Esophagus muscularis mucosa (tissue), 3 donors: ENCODE measurements around the gene INPP5A.

Experiments used
- POLR2A ChIP-seq: fragments of 450-650 bp; IDR thresholded peaks from one replicate; pipeline ENCODE4 v1.6.1; 2017; ENCODE audit warnings: antibody characterized with exemption, moderate library complexity, mild to moderate bottlenecking, low read depth
- TF ChIP-seq, protein P1 (sequence below), 3 experiments: fragments of 200-600 bp in 2 of 3; fragments of 450-650 bp in 1 of 3; sonication (generic) in 2 of 3; IDR thresholded peaks; one replicate each; pipeline ENCODE4 v1.5.1; 2017 to 2019; ENCODE audit warnings: antibody characterized with exemption in 3 of 3, mild to moderate bottlenecking in 2 of 3, moderate library complexity in 1 of 3

GRCh38 chr10:132685921-132686680 is 148.5 kb downstream of the INPP5A start:
- no peak for TF ChIP-seq POLR2A
- TF ChIP-seq, protein P1, sequence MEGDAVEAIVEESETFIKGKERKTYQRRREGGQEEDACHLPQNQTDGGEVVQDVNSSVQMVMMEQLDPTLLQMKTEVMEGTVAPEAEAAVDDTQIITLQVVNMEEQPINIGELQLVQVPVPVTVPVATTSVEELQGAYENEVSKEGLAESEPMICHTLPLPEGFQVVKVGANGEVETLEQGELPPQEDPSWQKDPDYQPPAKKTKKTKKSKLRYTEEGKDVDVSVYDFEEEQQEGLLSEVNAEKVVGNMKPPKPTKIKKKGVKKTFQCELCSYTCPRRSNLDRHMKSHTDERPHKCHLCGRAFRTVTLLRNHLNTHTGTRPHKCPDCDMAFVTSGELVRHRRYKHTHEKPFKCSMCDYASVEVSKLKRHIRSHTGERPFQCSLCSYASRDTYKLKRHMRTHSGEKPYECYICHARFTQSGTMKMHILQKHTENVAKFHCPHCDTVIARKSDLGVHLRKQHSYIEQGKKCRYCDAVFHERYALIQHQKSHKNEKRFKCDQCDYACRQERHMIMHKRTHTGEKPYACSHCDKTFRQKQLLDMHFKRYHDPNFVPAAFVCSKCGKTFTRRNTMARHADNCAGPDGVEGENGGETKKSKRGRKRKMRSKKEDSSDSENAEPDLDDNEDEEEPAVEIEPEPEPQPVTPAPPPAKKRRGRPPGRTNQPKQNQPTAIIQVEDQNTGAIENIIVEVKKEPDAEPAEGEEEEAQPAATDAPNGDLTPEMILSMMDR (IDR thresholded peaks at IDR 0.05): no peak
